ENCODE measurements around the gene GPATCH11. TPM values are rescaled to one million over a fixed set of nuclear protein-coding genes. Genes with fewer than 3 reads are reported as not detected.

GPATCH11 gene
- total RNA-seq, 2 experiments from 2014 or later: 11.6 to 24.5 TPM

DNA sequence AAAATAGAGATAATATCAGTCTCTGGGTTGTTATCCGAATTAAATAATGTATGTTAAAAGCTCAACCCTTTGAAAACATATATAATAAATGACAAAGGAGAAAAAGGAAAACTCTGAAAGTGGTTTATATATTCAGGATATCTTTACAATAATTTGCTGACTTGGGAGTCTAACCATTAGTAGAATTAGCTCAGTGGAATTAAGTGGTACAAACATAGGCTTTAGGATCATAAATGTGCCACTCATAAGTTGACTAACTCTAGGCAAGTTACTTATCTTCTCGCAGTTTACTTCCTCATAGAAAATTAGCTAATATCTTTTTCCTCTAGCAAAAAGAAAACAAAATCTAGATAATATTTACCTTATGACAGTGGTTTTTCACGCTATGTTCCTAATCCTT lies 44.7 kb upstream of the GPATCH11 start:
- no peak overlapping the region for H3K4me2 ChIP-seq (ENCODE audit: low read length)
- intact Hi-C loops (cut with micrococcal nuclease; ENCODE audit: unreplicated experiment): no loop called here
- no peak for DNase-seq (ENCODE audit: low spot score)
- ChIA-PET CTCF (ENCODE audit: unreplicated experiment) (no interaction called here), POLR2A (no interaction called here)
- no peaks in the 10 kb centered on the region for H3K79me2 ChIP-seq (ENCODE audit: insufficient read depth, low read depth, low read length)
- no peak for TF ChIP-seq EZH2phosphoT487 (IDR thresholded peaks at IDR 0.05; ENCODE audit: borderline replicate concordance, low read depth, low read length)
- TF ChIP-seq, protein P1, sequence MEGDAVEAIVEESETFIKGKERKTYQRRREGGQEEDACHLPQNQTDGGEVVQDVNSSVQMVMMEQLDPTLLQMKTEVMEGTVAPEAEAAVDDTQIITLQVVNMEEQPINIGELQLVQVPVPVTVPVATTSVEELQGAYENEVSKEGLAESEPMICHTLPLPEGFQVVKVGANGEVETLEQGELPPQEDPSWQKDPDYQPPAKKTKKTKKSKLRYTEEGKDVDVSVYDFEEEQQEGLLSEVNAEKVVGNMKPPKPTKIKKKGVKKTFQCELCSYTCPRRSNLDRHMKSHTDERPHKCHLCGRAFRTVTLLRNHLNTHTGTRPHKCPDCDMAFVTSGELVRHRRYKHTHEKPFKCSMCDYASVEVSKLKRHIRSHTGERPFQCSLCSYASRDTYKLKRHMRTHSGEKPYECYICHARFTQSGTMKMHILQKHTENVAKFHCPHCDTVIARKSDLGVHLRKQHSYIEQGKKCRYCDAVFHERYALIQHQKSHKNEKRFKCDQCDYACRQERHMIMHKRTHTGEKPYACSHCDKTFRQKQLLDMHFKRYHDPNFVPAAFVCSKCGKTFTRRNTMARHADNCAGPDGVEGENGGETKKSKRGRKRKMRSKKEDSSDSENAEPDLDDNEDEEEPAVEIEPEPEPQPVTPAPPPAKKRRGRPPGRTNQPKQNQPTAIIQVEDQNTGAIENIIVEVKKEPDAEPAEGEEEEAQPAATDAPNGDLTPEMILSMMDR (conservative IDR thresholded peaks at IDR 0.05; ENCODE audit: low read length): no peak
- H3K9me3 ChIP-seq (ENCODE audit: low read length): no peaks in the 10 kb centered on the region
- no peak overlapping the region for H3K27ac ChIP-seq (ENCODE audit: low read depth, low read length, poor library complexity, severe bottlenecking)
- H3K9me2 ChIP-seq (ENCODE audit: insufficient read depth, low read length): no peaks in the 10 kb centered on the region
- H3K4me3 ChIP-seq (ENCODE audit: low read depth, low read length, poor library complexity, severe bottlenecking): no peak overlapping the region
- H3K4me1 ChIP-seq (ENCODE audit: insufficient read depth, low read length, poor library complexity, severe bottlenecking): no peaks in the 10 kb centered on the region
- BruUV-seq (replicated peaks): no TSS peak
- no peak overlapping the region for H2AFZ ChIP-seq (ENCODE audit: low read length)
- H4K20me1 ChIP-seq (ENCODE audit: insufficient read depth, low read length): no peaks in the 10 kb centered on the region
- peaks cover 49% of the 10 kb centered on the region for H3K36me3 ChIP-seq (ENCODE audit: insufficient read depth, low read length)

DNA sequence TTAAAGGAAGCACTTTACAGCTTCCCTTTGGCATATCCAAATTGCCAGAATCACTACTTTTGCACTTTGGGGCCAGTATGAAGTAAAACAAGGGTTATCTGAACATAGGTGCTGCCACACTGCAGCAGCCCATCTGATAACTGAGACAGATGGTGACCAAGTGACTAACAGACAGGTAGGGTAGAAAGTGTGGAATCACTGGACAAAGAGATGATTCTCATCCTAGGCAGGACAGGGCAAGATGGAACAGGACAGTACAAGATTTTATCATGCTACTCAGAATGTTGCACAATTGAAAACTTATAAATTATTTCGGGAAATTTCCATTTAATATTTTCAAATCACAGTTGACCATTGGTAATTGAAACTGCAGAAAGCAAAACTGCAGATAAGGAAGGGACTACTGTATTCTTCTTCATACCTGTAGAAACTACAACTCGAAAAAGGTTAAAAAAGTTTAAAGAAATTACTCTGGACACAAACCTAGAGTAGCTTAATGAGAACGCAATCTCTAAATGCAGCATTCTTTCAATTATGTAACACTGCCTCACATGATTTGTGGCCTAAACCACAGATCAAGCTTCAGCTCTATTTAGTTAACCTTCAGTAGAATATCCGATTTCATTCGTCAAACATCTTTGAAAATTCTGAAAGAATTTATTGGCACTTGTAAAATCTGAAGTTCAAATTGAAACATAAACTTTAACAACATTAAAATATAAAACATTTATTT lies 31.6 kb upstream of the GPATCH11 start:
- Histone ChIP-seq H3K9me2 (ENCODE audit: insufficient read depth, low read length) (no peaks in the 10 kb centered on the region), H4K20me1 (ENCODE audit: insufficient read depth, low read length) (no peaks in the 10 kb centered on the region), H2AFZ (ENCODE audit: low read length) (no peak overlapping the region), H3K9me3 (ENCODE audit: low read length) (no peaks in the 10 kb centered on the region), H3K79me2 (ENCODE audit: insufficient read depth, low read depth, low read length) (no peaks in the 10 kb centered on the region), H3K36me3 (ENCODE audit: insufficient read depth, low read length) (peaks cover 59% of the 10 kb centered on the region), H3K27ac (ENCODE audit: low read depth, low read length, poor library complexity, severe bottlenecking) (no peak overlapping the region), H3K4me1 (ENCODE audit: insufficient read depth, low read length, poor library complexity, severe bottlenecking) (no peaks in the 10 kb centered on the region), H3K4me2 (ENCODE audit: low read length) (no peak overlapping the region), H3K4me3 (ENCODE audit: low read depth, low read length, poor library complexity, severe bottlenecking) (no peak overlapping the region)
- POLR2A ChIA-PET: interaction anchor here (0.6 to 2.4 kb wide), 7 partner anchors 8 to 210 kb away, joined by 3 to 12 read pairs (median 4); no protein-coding TSS in a partner anchor
- CTCF ChIA-PET (ENCODE audit: unreplicated experiment): no interaction called here
- intact Hi-C loops (cut with micrococcal nuclease; ENCODE audit: unreplicated experiment): no loop called here
- no peak for DNase-seq (ENCODE audit: low spot score)
- no TSS peak for BruUV-seq (replicated peaks)
- TF ChIP-seq EZH2phosphoT487 (IDR thresholded peaks at IDR 0.05; ENCODE audit: borderline replicate concordance, low read depth, low read length): no peak
- TF ChIP-seq, protein P1 (conservative IDR thresholded peaks at IDR 0.05; ENCODE audit: low read length): no peak

DNA sequence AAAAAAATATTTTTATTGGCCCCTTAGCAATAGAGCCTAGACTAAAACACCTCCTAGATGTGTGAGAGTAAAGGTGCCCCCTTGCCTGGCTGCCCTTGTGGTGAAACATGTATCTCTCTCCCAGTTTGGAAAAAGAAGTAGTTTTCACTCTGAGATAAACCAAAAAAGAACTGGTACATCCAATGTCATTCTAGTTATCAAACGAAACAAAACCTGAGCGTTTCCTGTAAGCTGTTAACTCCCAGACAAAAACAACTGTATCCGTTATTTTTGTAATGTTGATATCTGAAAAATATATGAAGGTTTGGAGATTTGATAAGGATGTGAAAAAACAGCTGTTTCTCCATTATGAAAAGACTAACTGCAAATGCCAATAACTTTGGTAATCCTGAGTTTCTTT lies 24.5 kb upstream of the GPATCH11 start:
- TSS peak; percentile 25 for BruUV-seq (replicated peaks)
- TF ChIP-seq EZH2phosphoT487 (IDR thresholded peaks at IDR 0.05; ENCODE audit: borderline replicate concordance, low read depth, low read length): no peak
- TF ChIP-seq, protein P1 (conservative IDR thresholded peaks at IDR 0.05; ENCODE audit: low read length): no peak
- Histone ChIP-seq H3K79me2 (ENCODE audit: insufficient read depth, low read depth, low read length) (no peaks in the 10 kb centered on the region), H3K4me2 (ENCODE audit: low read length) (no peak overlapping the region), H3K27ac (ENCODE audit: low read depth, low read length, poor library complexity, severe bottlenecking) (no peak overlapping the region), H3K9me3 (ENCODE audit: low read length) (no peaks in the 10 kb centered on the region), H3K4me3 (ENCODE audit: low read depth, low read length, poor library complexity, severe bottlenecking) (no peak overlapping the region), H3K9me2 (ENCODE audit: insufficient read depth, low read length) (no peaks in the 10 kb centered on the region), H3K36me3 (ENCODE audit: insufficient read depth, low read length) (peaks cover 89% of the 10 kb centered on the region), H2AFZ (ENCODE audit: low read length) (no peak overlapping the region), H3K4me1 (ENCODE audit: insufficient read depth, low read length, poor library complexity, severe bottlenecking) (no peaks in the 10 kb centered on the region), H4K20me1 (ENCODE audit: insufficient read depth, low read length) (no peaks in the 10 kb centered on the region)
- DNase-seq (ENCODE audit: low spot score): no peak
- intact Hi-C loops (cut with micrococcal nuclease; ENCODE audit: unreplicated experiment): no loop called here
- ChIA-PET CTCF (ENCODE audit: unreplicated experiment) (no interaction called here), POLR2A (interaction anchor here (0.6 kb wide), 2 partner anchors 17 to 56 kb away, joined by 3 to 5 read pairs; no protein-coding TSS in a partner anchor)

Measured in OCI-LY7 (cell line).